CD4-positive, alpha-beta T cell treated with Interleukin-4 for 1 hour (primary cell): Measurements from ENCODE around the gene TRIM32.
"Not testable (repeated sequence)": the region's sequence is repeated elsewhere in the genome, so short reads cannot be mapped to it uniquely, and the experiment has no call there.

Experiments used
- DNase-seq, 2 donors: peaks; one replicate each; pipeline ENCODE4 v3.0.0-alpha.2; 2020 to 2022

The TRIM32 gene

GRCh38 chr9:116683535-116683934, 3.6 kb upstream of the TRIM32 start:
- no peak for DNase-seq

- no peak for DNase-seq
Measured at GRCh38 chr9:116685166-116685565, 1.9 kb upstream of the TRIM32 start.

GRCh38 chr9:116686135-116686534, 970 bp upstream of the TRIM32 start:
- DNase-seq: no peak

GRCh38 chr9:116686693-116687073, 422 bp upstream of the TRIM32 start:
- DNase-seq: no peak

GRCh38 chr9:116687754-116688135, 640 bp downstream of the TRIM32 start:
- DNase-seq: no peak

GRCh38 chr9:116688806-116689485, 1.8 kb downstream of the TRIM32 start:
- DNase-seq: no peak

GRCh38 chr9:116689486-116690032, 2.5 kb downstream of the TRIM32 start:
- DNase-seq: no peak

GRCh38 chr9:116690805-116691204, 3.7 kb downstream of the TRIM32 start:
- DNase-seq: not testable (repeated sequence)

- DNase-seq: no peak
Measured at GRCh38 chr9:116691607-116692006, 4.5 kb downstream of the TRIM32 start.

GRCh38 chr9:116692616-116693015, 5.5 kb downstream of the TRIM32 start:
- no peak for DNase-seq

GRCh38 chr9:116693233-116693731, 6.2 kb downstream of the TRIM32 start:
- DNase-seq: no peak

GRCh38 chr9:116694785-116695291, 7.7 kb downstream of the TRIM32 start:
- no peak for DNase-seq

- DNase-seq: no peak
Measured at GRCh38 chr9:116695438-116695837, 8.3 kb downstream of the TRIM32 start.

- no peak for DNase-seq
Measured at GRCh38 chr9:116697362-116697761, 10.3 kb downstream of the TRIM32 start.

- DNase-seq: no peak
Measured at GRCh38 chr9:116697887-116698286, 10.8 kb downstream of the TRIM32 start.

- no peak for DNase-seq
Measured at GRCh38 chr9:116700279-116700678, 13.2 kb downstream of the TRIM32 start.

- DNase-seq: no peak
Measured at GRCh38 chr9:116700882-116701865, 14.1 kb downstream of the TRIM32 start.

GRCh38 chr9:116701940-116702642, 15.0 kb downstream of the TRIM32 start:
- no peak for DNase-seq

GRCh38 chr9:116703634-116704033, 16.5 kb downstream of the TRIM32 start:
- DNase-seq: no peak

GRCh38 chr9:116704470-116704869, 17.4 kb downstream of the TRIM32 start:
- no peak for DNase-seq

GRCh38 chr9:116705531-116705930, 18.4 kb downstream of the TRIM32 start:
- no peak for DNase-seq
